GM12878 (cell line): ENCODE results near the gene ASAP3. TPM values are rescaled to one million over a fixed set of nuclear protein-coding genes. Genes with fewer than 3 reads are reported as not detected.

Source experiments
- CBX5 ChIP-seq: sonication (generic); IDR thresholded peaks from 2 replicates; pipeline ENCODE4 v1.6.1; 2016; ENCODE audit warnings: low read depth, moderate library complexity, mild to moderate bottlenecking, inconsistent platforms
- CEBPB ChIP-seq, 2 experiments: fragments of 150-350 bp in 1 of 2; IDR thresholded peaks; 2 replicates each; pipeline ENCODE4 v1.6.1; 2012 to 2014; ENCODE audit warnings: low read depth in 2 of 2, low read length in 2 of 2, borderline replicate concordance in 1 of 2, inconsistent platforms in 1 of 2
- FOXM1 ChIP-seq: IDR thresholded peaks from 2 replicates; pipeline ENCODE4 v1.6.1; 2012; ENCODE audit warnings: low read depth, mild to moderate bottlenecking, inconsistent platforms, low read length, moderate library complexity
- GATAD2B ChIP-seq: fragments of 450-650 bp; conservative IDR thresholded peaks from 2 replicates; pipeline ENCODE4 v1.6.1; 2017; ENCODE audit warnings: low read depth, mild to moderate bottlenecking, moderate library complexity
- IKZF2 ChIP-seq, 2 experiments: fragments of 450-650 bp; IDR thresholded peaks; 2 replicates each; pipeline ENCODE4 v1.6.1; 2017; ENCODE audit warnings: mild to moderate bottlenecking in 2 of 2, moderate library complexity in 2 of 2
- NFXL1 ChIP-seq: fragments of 450-650 bp; IDR thresholded peaks from 2 replicates; pipeline ENCODE4 v1.6.1; 2017; ENCODE audit warnings: antibody characterized with exemption, mild to moderate bottlenecking, borderline replicate concordance
- NR2C2 ChIP-seq: IDR thresholded peaks from 2 replicates; pipeline ENCODE4 v1.6.1; 2011; ENCODE audit warnings: borderline replicate concordance, low read depth; ENCODE audit not compliant: control insufficient read depth, insufficient read length
- SPI1 ChIP-seq: IDR thresholded peaks from 2 replicates; pipeline ENCODE4 v1.6.1; 2011; ENCODE audit warnings: low read depth, mild to moderate bottlenecking, low read length, moderate library complexity, borderline replicate concordance; ENCODE audit not compliant: insufficient read depth
- USF2 ChIP-seq: IDR thresholded peaks from 2 replicates; pipeline ENCODE4 v1.6.1; 2011; ENCODE audit warnings: low read depth, low read length, improper control_type of control experiment, borderline replicate concordance
- ZNF217 ChIP-seq: fragments of 450-650 bp; IDR thresholded peaks from 2 replicates; pipeline ENCODE4 v1.6.1; 2017; ENCODE audit warnings: antibody characterized with exemption, mild to moderate bottlenecking
- ZNF592 ChIP-seq: fragments of 450-650 bp; IDR thresholded peaks from 2 replicates; pipeline ENCODE4 v1.6.1; 2017; ENCODE audit warnings: mild to moderate bottlenecking, moderate library complexity
- polyA plus RNA-seq, 11 experiments: library from polyadenylated mRNA; depleted of rRNA in 4 of 11; unstranded in 6 of 11; stranded (reverse) in 5 of 11; fragments of >200 nt; fragmentation: Nextera tagmentation in 4 of 11; fragmentation: Illumina TruSeq in 1 of 11; extraction: Ambion mirVana in 4 of 11; extraction: Trizol in 1 of 11; gene quantifications; 1 replicate in 1 of 11; 2 replicates in 10 of 11; pipeline versions ENCODE4 v1.2.1 to v1.2.3, GENCODE V29; 2011 to 2016; ENCODE audit warnings: inconsistent platforms in 2 of 11, missing spikeins in 2 of 11, low read depth in 1 of 11
- total RNA-seq, 4 experiments: library from RNA; depleted of rRNA in 3 of 4; stranded (reverse); fragments of >200 nt in 3 of 4; fragmentation: Illumina TruSeq in 1 of 4; extraction: Trizol in 1 of 4; gene quantifications; 2 replicates each; pipeline versions ENCODE4 v1.2.1 to v1.2.3, GENCODE V29; 2013 to 2021

The ASAP3 gene
- total and polyA plus RNA-seq, 10 of the 15 experiments (the other 5 are each of a cell fraction or from before 2014, with no cell fraction given), result 0.04 to 0.92 (median 0.34) TPM; not detected in 1

- no peak for TF ChIP-seq USF2
- no peak for TF ChIP-seq CEBPB (IDR thresholded peaks at IDR 0.05; ENCODE audit: borderline replicate concordance in 1 of 2, low read depth in 2 of 2, low read length in 2 of 2)
- TF ChIP-seq ZNF592, result no peak
- TF ChIP-seq SPI1, result no peak
- TF ChIP-seq NR2C2, result no peak
- TF ChIP-seq IKZF2 (IDR thresholded peaks at IDR 0.05), result no peak
- TF ChIP-seq FOXM1, result no peak
- TF ChIP-seq ZNF217, result no peak
- TF ChIP-seq GATAD2B, result no peak
- no peak for TF ChIP-seq CBX5
- TF ChIP-seq NFXL1, result no peak
Measured at GRCh38 chr1:23431431-23431830, 52.5 kb downstream of the ASAP3 start (continued).
